ENCODE measurements around the gene PCK1. TPM values are rescaled to one million over a fixed set of nuclear protein-coding genes. Genes with fewer than 3 reads are reported as not detected.

PCK1 gene
- total RNA-seq, 1 experiment from 2014 or later = 0.17 TPM

DNA sequence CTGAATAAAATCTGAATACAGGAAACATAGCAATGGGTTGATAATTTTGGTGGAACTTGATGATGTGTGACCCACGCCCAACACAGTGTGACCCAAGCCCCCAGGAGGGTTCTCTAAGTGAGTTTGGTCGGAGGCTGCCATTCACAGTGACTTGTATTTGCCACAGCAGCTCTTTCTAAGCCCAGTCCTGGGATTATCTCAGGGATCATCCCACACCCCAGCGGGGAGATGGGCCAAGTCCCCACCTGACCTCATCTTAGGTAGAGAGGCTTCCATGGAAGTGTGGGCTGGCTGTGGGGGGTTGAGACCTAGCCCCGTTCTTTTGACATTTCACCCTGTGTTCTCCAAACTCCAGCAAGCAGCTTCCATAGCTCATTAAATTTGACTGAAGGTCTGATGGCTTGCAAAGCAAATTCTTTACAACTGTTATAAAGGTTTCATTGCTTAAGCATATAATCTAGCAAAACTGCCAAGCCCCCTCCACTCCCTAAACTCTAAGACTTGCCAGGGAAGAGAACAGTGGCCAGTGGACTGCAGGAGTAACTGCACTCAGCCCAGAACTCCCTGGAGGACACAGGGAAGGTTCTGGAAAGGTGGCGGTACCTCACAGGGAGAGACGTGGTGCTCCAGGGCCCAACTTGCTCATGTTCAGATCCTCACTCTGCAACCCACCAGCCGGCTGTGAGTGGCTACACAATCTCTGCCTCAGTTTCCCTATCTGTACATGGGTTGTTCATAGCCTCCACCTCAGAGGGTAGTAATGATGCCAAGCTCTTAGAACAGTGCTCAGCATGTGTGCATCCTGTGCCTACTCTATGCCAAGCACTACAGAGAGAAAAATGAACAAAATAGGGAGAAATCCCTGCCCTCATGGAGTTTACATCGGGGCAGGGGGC lies 1.0 kb upstream of the PCK1 start:
- Mint-ChIP-seq H3K27me3 (ENCODE audit: low read depth) (no peaks in the 10 kb centered on the region), H3K27ac (no peak overlapping the region), H3K9me3 (no peaks in the 10 kb centered on the region), H3K4me3 (no peak overlapping the region), H3K36me3 (no peaks in the 10 kb centered on the region), H3K4me1 (no peaks in the 10 kb centered on the region)
- DNase-seq (ENCODE audit: low spot score) (no peak), ATAC-seq (no peak)
- TF ChIP-seq ZNF512 (CRISPR knock-in tag; IDR thresholded peaks at IDR 0.05; ENCODE audit: borderline replicate concordance) (no peak), CDX4 (CRISPR knock-in tag; IDR thresholded peaks at IDR 0.05; ENCODE audit: borderline replicate concordance) (no peak), ZNF532 (CRISPR knock-in tag; IDR thresholded peaks at IDR 0.05; ENCODE audit: borderline replicate concordance) (no peak), JUN (CRISPR knock-in tag; IDR thresholded peaks at IDR 0.05) (no peak), MLX (CRISPR knock-in tag; IDR thresholded peaks at IDR 0.05) (no peak), E2F4 (CRISPR knock-in tag; IDR thresholded peaks at IDR 0.05; ENCODE audit: borderline replicate concordance, low read depth) (no peak), JAZF1 (CRISPR knock-in tag; IDR thresholded peaks at IDR 0.05) (no peak), CREB1 (CRISPR knock-in tag; IDR thresholded peaks at IDR 0.05) (no peak), ZNF138 (CRISPR knock-in tag; conservative IDR thresholded peaks at IDR 0.05) (no peak), KAT7 (CRISPR knock-in tag; IDR thresholded peaks at IDR 0.05; ENCODE audit: borderline replicate concordance) (no peak), ATF1 (CRISPR knock-in tag; IDR thresholded peaks at IDR 0.05) (no peak), CREM (CRISPR knock-in tag; IDR thresholded peaks at IDR 0.05) (no peak), SMAD3 (CRISPR knock-in tag; IDR thresholded peaks at IDR 0.05; ENCODE audit: borderline replicate concordance) (no peak), ELF4 (CRISPR knock-in tag; IDR thresholded peaks at IDR 0.05; ENCODE audit: low read depth) (no peak), NFE2L1 (CRISPR knock-in tag; IDR thresholded peaks at IDR 0.05) (no peak)
- TF ChIP-seq, protein P1, sequence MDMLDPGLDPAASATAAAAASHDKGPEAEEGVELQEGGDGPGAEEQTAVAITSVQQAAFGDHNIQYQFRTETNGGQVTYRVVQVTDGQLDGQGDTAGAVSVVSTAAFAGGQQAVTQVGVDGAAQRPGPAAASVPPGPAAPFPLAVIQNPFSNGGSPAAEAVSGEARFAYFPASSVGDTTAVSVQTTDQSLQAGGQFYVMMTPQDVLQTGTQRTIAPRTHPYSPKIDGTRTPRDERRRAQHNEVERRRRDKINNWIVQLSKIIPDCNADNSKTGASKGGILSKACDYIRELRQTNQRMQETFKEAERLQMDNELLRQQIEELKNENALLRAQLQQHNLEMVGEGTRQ (CRISPR knock-in tag; IDR thresholded peaks at IDR 0.05) = no peak
- POLR2A ChIA-PET = no interaction called here
- CTCF ChIA-PET = interaction anchor here (1.6 kb wide), 1 partner anchor 14 kb away, joined by 5 read pairs; no protein-coding TSS in a partner anchor

Data from WTC11 (cell line).